Kidney epithelial cell (primary cell): ENCODE results near the gene PJA2. TPM values are rescaled to one million over a fixed set of nuclear protein-coding genes. Genes with fewer than 3 reads are reported as not detected.
"Not testable (repeated sequence)": the region's sequence is repeated elsewhere in the genome, so short reads cannot be mapped to it uniquely, and the experiment has no call there.

ENCODE experiments used
- DNase-seq: peaks from one replicate; pipeline ENCODE4 v3.0.0-alpha.2; 2010; ENCODE audit warnings: low read depth
- H3K27me3 ChIP-seq: 2 replicates; pipeline ENCODE4 v1.6.0; 2011; ENCODE audit warnings: low read length; ENCODE audit not compliant: control insufficient read depth, insufficient read depth
- H3K36me3 ChIP-seq: 2 replicates; pipeline ENCODE4 v1.5.1; 2011; ENCODE audit warnings: low read length; ENCODE audit not compliant: control insufficient read depth, insufficient read depth
- H3K4me3 ChIP-seq: 2 replicates; pipeline ENCODE4 v1.5.1; 2011; ENCODE audit warnings: low read depth, mild to moderate bottlenecking, control low read depth, low read length
- CTCF ChIP-seq: IDR thresholded peaks from 2 replicates; pipeline ENCODE4 v1.5.1; 2011; ENCODE audit warnings: mild to moderate bottlenecking, moderate library complexity, low read length, control low read depth, inconsistent platforms; ENCODE audit not compliant: insufficient read depth, poor library complexity, severe bottlenecking
- total RNA-seq: library from RNA; depleted of rRNA; stranded (reverse); fragments of >200 nt; gene quantifications from 2 replicates; pipeline ENCODE4 v1.2.3, GENCODE V29; 2015

The PJA2 gene
- total RNA-seq, 1 donor from 2014 or later: 69.9 TPM

- DNase-seq: no peak
Measured at GRCh38 chr5:109451146-109451545, 41.4 kb upstream of the PJA2 start.

GRCh38 chr5:109450129-109450877, 40.5 kb upstream of the PJA2 start:
- TF ChIP-seq CTCF: no peak
- no peak for DNase-seq
- Histone ChIP-seq H3K4me3 (no peak overlapping the region), H3K27me3 (no peaks in the 10 kb centered on the region), H3K36me3 (no peaks in the 10 kb centered on the region)

More at GRCh38 chr5:109451146-109451545, 41.4 kb upstream of the PJA2 start:
- TF ChIP-seq CTCF: no peak
- Histone ChIP-seq H3K27me3 (no peaks in the 10 kb centered on the region), H3K4me3 (no peak overlapping the region), H3K36me3 (no peaks in the 10 kb centered on the region)

GRCh38 chr5:109448838-109449237, 39.1 kb upstream of the PJA2 start:
- H3K4me3 ChIP-seq: no peak overlapping the region
- H3K36me3 ChIP-seq: no peaks in the 10 kb centered on the region
- no peak for TF ChIP-seq CTCF
- H3K27me3 ChIP-seq: no peaks in the 10 kb centered on the region
- DNase-seq: no peak

GRCh38 chr5:109439590-109439989, 29.8 kb upstream of the PJA2 start:
- Histone ChIP-seq H3K4me3 (no peak overlapping the region), H3K36me3 (no peaks in the 10 kb centered on the region), H3K27me3 (no peaks in the 10 kb centered on the region)
- TF ChIP-seq CTCF: no peak
- DNase-seq: no peak

GRCh38 chr5:109426075-109426474, 16.3 kb upstream of the PJA2 start:
- Histone ChIP-seq H3K36me3 (no peaks in the 10 kb centered on the region), H3K4me3 (no peak overlapping the region), H3K27me3 (no peaks in the 10 kb centered on the region)
- no peak for DNase-seq
- no peak for TF ChIP-seq CTCF

- not testable (repeated sequence) for DNase-seq, H3K4me3 ChIP-seq, H3K36me3 ChIP-seq, H3K27me3 ChIP-seq
Measured at GRCh38 chr5:109425521-109425920, 15.7 kb upstream of the PJA2 start.
